ENCODE data around the gene ACBD6. TPM values are rescaled to one million over a fixed set of nuclear protein-coding genes. Genes with fewer than 3 reads are reported as not detected.

Gene ACBD6
- total and polyA plus RNA-seq, 8 donors, result 8.9 to 48.8 (median 37.7) TPM

- Histone ChIP-seq H3K27ac (no peak overlapping the region), H3K9me3 (no peaks in the 10 kb centered on the region), H3K4me3 (no peak overlapping the region), H3K27me3 (peaks cover 0 to 22% (median 9%) of the 10 kb centered on the region in 3 donors), H3K36me3 (no peaks in the 10 kb centered on the region), H3K4me1 (peaks cover 0 to 24% (median 12%) of the 10 kb centered on the region in 4 donors)
- no peak for DNase-seq
- no peak for TF ChIP-seq EP300 (IDR thresholded peaks at IDR 0.05)
- TF ChIP-seq POLR2A (IDR thresholded peaks at IDR 0.05), result no peak
- TF ChIP-seq, protein P1, sequence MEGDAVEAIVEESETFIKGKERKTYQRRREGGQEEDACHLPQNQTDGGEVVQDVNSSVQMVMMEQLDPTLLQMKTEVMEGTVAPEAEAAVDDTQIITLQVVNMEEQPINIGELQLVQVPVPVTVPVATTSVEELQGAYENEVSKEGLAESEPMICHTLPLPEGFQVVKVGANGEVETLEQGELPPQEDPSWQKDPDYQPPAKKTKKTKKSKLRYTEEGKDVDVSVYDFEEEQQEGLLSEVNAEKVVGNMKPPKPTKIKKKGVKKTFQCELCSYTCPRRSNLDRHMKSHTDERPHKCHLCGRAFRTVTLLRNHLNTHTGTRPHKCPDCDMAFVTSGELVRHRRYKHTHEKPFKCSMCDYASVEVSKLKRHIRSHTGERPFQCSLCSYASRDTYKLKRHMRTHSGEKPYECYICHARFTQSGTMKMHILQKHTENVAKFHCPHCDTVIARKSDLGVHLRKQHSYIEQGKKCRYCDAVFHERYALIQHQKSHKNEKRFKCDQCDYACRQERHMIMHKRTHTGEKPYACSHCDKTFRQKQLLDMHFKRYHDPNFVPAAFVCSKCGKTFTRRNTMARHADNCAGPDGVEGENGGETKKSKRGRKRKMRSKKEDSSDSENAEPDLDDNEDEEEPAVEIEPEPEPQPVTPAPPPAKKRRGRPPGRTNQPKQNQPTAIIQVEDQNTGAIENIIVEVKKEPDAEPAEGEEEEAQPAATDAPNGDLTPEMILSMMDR (IDR thresholded peaks at IDR 0.05), result no peak
- TF ChIP-seq POLR2AphosphoS5 (IDR thresholded peaks at IDR 0.05), result no peak
- 84 to 97% (median 89%) methylated on average over 12 of the region's 12 CpGs for WGBS, 5 donors
- intact Hi-C loops (cut with DNase I; ENCODE audit: low total_unique reads), result no loop called here
Measured at GRCh38 chr1:180267211-180267561, 235.2 kb downstream of the ACBD6 start.

GRCh38 chr1:180266275-180267210 is 235.8 kb downstream of the ACBD6 start:
- H3K36me3 ChIP-seq, result no peaks in the 10 kb centered on the region
- H3K27me3 ChIP-seq, result peaks cover 0 to 25% (median 9%) of the 10 kb centered on the region in 3 donors
- no peaks in the 10 kb centered on the region for H3K9me3 ChIP-seq
- DNase-seq, result no peak
- intact Hi-C loops (cut with DNase I; ENCODE audit: low total_unique reads), result no loop called here
- WGBS, 5 donors, result 86 to 89% (median 86%) methylated on average over 17 to 28 of the region's 28 CpGs
- H3K27ac ChIP-seq, result no peak overlapping the region
- H3K4me1 ChIP-seq, result peaks cover 0 to 24% (median 12%) of the 10 kb centered on the region in 4 donors
- no peak overlapping the region for H3K4me3 ChIP-seq
- TF ChIP-seq POLR2AphosphoS5 (IDR thresholded peaks at IDR 0.05) (no peak), POLR2A (IDR thresholded peaks at IDR 0.05) (no peak)

GRCh38 chr1:180265871-180266270 is 236.5 kb downstream of the ACBD6 start:
- 62 to 79% (median 66%) methylated on average over 4 of the region's 4 CpGs for WGBS, 5 donors
- Histone ChIP-seq H3K4me3 (no peak overlapping the region), H3K27ac (no peak overlapping the region), H3K27me3 (peaks cover 0 to 32% (median 12%) of the 10 kb centered on the region in 3 donors), H3K9me3 (no peaks in the 10 kb centered on the region), H3K4me1 (peaks cover 0 to 19% (median 6%) of the 10 kb centered on the region in 4 donors), H3K36me3 (no peaks in the 10 kb centered on the region)
- DNase-seq, result no peak
- TF ChIP-seq POLR2AphosphoS5 (IDR thresholded peaks at IDR 0.05) (no peak), POLR2A (IDR thresholded peaks at IDR 0.05) (no peak), EP300 (IDR thresholded peaks at IDR 0.05) (no peak)
- TF ChIP-seq, protein P1 (IDR thresholded peaks at IDR 0.05), result no peak
- intact Hi-C loops (cut with DNase I; ENCODE audit: low total_unique reads), result no loop called here

DNA sequence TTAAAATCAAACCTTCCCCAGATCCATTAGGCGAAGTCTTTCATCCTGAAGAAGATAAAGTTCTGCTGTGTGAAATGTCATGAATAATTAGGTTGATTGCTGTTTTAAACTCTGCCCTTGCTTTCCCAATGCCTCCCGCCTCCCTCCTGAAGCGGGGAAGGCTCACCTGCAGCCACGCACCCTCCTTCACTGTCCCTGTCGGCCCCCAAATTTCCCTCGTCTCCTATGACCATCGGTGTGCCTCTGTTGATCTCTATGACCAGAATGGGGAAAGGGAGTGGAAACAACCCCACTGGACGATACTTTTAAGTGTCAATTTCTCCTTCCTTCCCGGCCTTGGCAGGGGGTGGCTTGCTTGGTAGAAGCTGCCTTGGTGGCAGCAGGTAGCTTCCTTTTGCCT is 237.2 kb downstream of the ACBD6 start:
- Histone ChIP-seq H3K4me1 (peaks cover 0 to 15% (median 3%) of the 10 kb centered on the region in 4 donors), H3K27me3 (peaks cover 0 to 39% (median 18%) of the 10 kb centered on the region in 3 donors), H3K9me3 (no peaks in the 10 kb centered on the region), H3K36me3 (no peaks in the 10 kb centered on the region), H3K27ac (no peak overlapping the region), H3K4me3 (no peak overlapping the region)
- intact Hi-C loops (cut with DNase I; ENCODE audit: low total_unique reads), result no loop called here
- no peak for DNase-seq
- TF ChIP-seq EP300 (IDR thresholded peaks at IDR 0.05) (no peak), POLR2A (IDR thresholded peaks at IDR 0.05) (no peak), POLR2AphosphoS5 (IDR thresholded peaks at IDR 0.05) (no peak)
- TF ChIP-seq, protein P1 (IDR thresholded peaks at IDR 0.05), result no peak
- WGBS, 5 donors, result 64 to 68% (median 66%) methylated on average over 9 of the region's 9 CpGs

Data from stomach (tissue), 9 donors.